Chondrocyte (in vitro differentiated cells): ENCODE data around the gene DDX10. TPM values are rescaled to one million over a fixed set of nuclear protein-coding genes. Genes with fewer than 3 reads are reported as not detected.

Experiments
- DNase-seq: peaks from one replicate; pipeline ENCODE4 v3.0.0; 2021; ENCODE audit warnings: mixed read lengths, low spot score
- H3K27ac Mint-ChIP-seq: one replicate; pipeline ENCODE4 v1.8.0; 2021; ENCODE audit warnings: mild to moderate bottlenecking, moderate library complexity, mixed read lengths; ENCODE audit not compliant: unreplicated experiment
- H3K27me3 Mint-ChIP-seq: 2 replicates; pipeline ENCODE4 v1.8.0; 2021; ENCODE audit warnings: low read depth, mixed read lengths
- H3K36me3 Mint-ChIP-seq: 2 replicates; pipeline ENCODE4 v1.8.0; 2021; ENCODE audit warnings: low read depth, mixed read lengths
- H3K4me1 Mint-ChIP-seq: 2 replicates; pipeline ENCODE4 v1.8.0; 2021; ENCODE audit warnings: low read depth, mild to moderate bottlenecking, mixed read lengths
- H3K4me3 Mint-ChIP-seq: one replicate; pipeline ENCODE4 v1.8.0; 2021; ENCODE audit warnings: mild to moderate bottlenecking, moderate library complexity, mixed read lengths; ENCODE audit not compliant: unreplicated experiment
- H3K9me3 Mint-ChIP-seq: 2 replicates; pipeline ENCODE4 v1.8.0; 2021; ENCODE audit warnings: low read depth, mixed read lengths
- CTCF ChIP-seq: fragments of 200-600 bp; sonication (generic); IDR thresholded peaks from 2 replicates; pipeline ENCODE4 v1.5.0; 2021; ENCODE audit warnings: antibody characterized with exemption, mild to moderate bottlenecking, moderate library complexity
- total RNA-seq: library from RNA; stranded (reverse); gene quantifications from 3 replicates; pipeline ENCODE4 v1.2.1, GENCODE V29; 2021

Gene DDX10
- total RNA-seq, 1 donor from 2014 or later, result 25.3 TPM

GRCh38 chr11:108887436-108888238, 222.8 kb downstream of the DDX10 start:
- Mint-ChIP-seq H3K9me3 (no peaks in the 10 kb centered on the region), H3K27ac (peak overlapping the region; percentile 91), H3K36me3 (no peaks in the 10 kb centered on the region), H3K4me3 (no peak overlapping the region), H3K27me3 (no peaks in the 10 kb centered on the region), H3K4me1 (peaks cover 34% of the 10 kb centered on the region)
- no peak for DNase-seq
- no peak for TF ChIP-seq CTCF

GRCh38 chr11:108890482-108891105, 225.7 kb downstream of the DDX10 start:
- Mint-ChIP-seq H3K27me3 (no peaks in the 10 kb centered on the region), H3K4me3 (no peak overlapping the region), H3K4me1 (peaks cover 37% of the 10 kb centered on the region), H3K27ac (no peak overlapping the region), H3K36me3 (no peaks in the 10 kb centered on the region), H3K9me3 (no peaks in the 10 kb centered on the region)
- no peak for TF ChIP-seq CTCF
- DNase-seq, result no peak

GRCh38 chr11:108891143-108891542, 226.3 kb downstream of the DDX10 start:
- DNase-seq, result no peak
- Mint-ChIP-seq H3K36me3 (no peaks in the 10 kb centered on the region), H3K27ac (no peak overlapping the region), H3K9me3 (no peaks in the 10 kb centered on the region), H3K27me3 (no peaks in the 10 kb centered on the region), H3K4me1 (peaks cover 37% of the 10 kb centered on the region), H3K4me3 (no peak overlapping the region)
- no peak for TF ChIP-seq CTCF

GRCh38 chr11:108891909-108892511, 227.1 kb downstream of the DDX10 start:
- no peak overlapping the region for H3K4me3 Mint-ChIP-seq
- peaks cover 38% of the 10 kb centered on the region for H3K4me1 Mint-ChIP-seq
- no peaks in the 10 kb centered on the region for H3K9me3 Mint-ChIP-seq
- no peaks in the 10 kb centered on the region for H3K27me3 Mint-ChIP-seq
- no peak overlapping the region for H3K27ac Mint-ChIP-seq
- no peaks in the 10 kb centered on the region for H3K36me3 Mint-ChIP-seq
- no peak for DNase-seq
- TF ChIP-seq CTCF, result no peak

- no peak for TF ChIP-seq CTCF
- H3K9me3 Mint-ChIP-seq, result no peaks in the 10 kb centered on the region
- H3K4me1 Mint-ChIP-seq, result peaks cover 26% of the 10 kb centered on the region
- no peaks in the 10 kb centered on the region for H3K27me3 Mint-ChIP-seq
- H3K36me3 Mint-ChIP-seq, result no peaks in the 10 kb centered on the region
- peak overlapping the region; percentile 37 for H3K27ac Mint-ChIP-seq
- no peak for DNase-seq
- H3K4me3 Mint-ChIP-seq, result no peak overlapping the region
Measured at GRCh38 chr11:108895579-108896480, 231.0 kb downstream of the DDX10 start.
